IPS-20b (cell line): ENCODE data around the gene PRG2.
A peak's percentile ranks its signal among the peaks of the same experiment; 100 is the strongest.

Source experiments
- H3K27ac ChIP-seq: one replicate; pipeline ENCODE4 v1.5.1; 2013; ENCODE audit warnings: low read length
- H3K27me3 ChIP-seq: 2 replicates; pipeline ENCODE4 v1.6.1; 2013; ENCODE audit warnings: mild to moderate bottlenecking, low read length, inconsistent platforms; ENCODE audit not compliant: insufficient read depth
- H3K36me3 ChIP-seq: 2 replicates; pipeline ENCODE4 v1.6.1; 2013; ENCODE audit warnings: low read depth, mild to moderate bottlenecking, inconsistent platforms, low read length, moderate library complexity; ENCODE audit not compliant: insufficient read depth
- H3K4me1 ChIP-seq: 2 replicates; pipeline ENCODE4 v1.6.1; 2013; ENCODE audit warnings: mild to moderate bottlenecking, control low read depth, inconsistent platforms, low read length, moderate library complexity; ENCODE audit not compliant: insufficient read depth
- H3K4me3 ChIP-seq: 2 replicates; pipeline ENCODE4 v1.5.1; 2013; ENCODE audit warnings: mild to moderate bottlenecking, low read length, inconsistent platforms
- H3K9ac ChIP-seq: 2 replicates; pipeline ENCODE4 v1.6.1; 2013; ENCODE audit warnings: low read depth, mild to moderate bottlenecking, inconsistent platforms, low read length, moderate library complexity
- H3K9me3 ChIP-seq: 2 replicates; pipeline ENCODE4 v1.6.1; 2013; ENCODE audit warnings: mild to moderate bottlenecking, low read depth, low read length, inconsistent platforms; ENCODE audit not compliant: insufficient read depth

PRG2 gene

GRCh38 chr11:57359396-57359795, 31.1 kb downstream of the PRG2 start:
- Histone ChIP-seq H3K9ac (no peak overlapping the region), H3K4me1 (peaks cover 5% of the 10 kb centered on the region; the same call in 1 of the 2 replicates), H3K9me3 (no peaks in the 10 kb centered on the region), H3K4me3 (no peak overlapping the region), H3K27me3 (no peaks in the 10 kb centered on the region), H3K36me3 (no peaks in the 10 kb centered on the region), H3K27ac (no peak overlapping the region)

- Histone ChIP-seq H3K27me3 (no peaks in the 10 kb centered on the region), H3K4me1 (peaks cover 5% of the 10 kb centered on the region; the same call in 1 of the 2 replicates), H3K36me3 (no peaks in the 10 kb centered on the region), H3K4me3 (no peak overlapping the region), H3K27ac (no peak overlapping the region), H3K9me3 (no peaks in the 10 kb centered on the region), H3K9ac (no peak overlapping the region)
These were observed 31.5 kb downstream of the PRG2 start for GRCh38 chr11:57358991-57359390.

GRCh38 chr11:57358543-57358961, 31.9 kb downstream of the PRG2 start:
- H3K27ac ChIP-seq, result no peak overlapping the region
- H3K9ac ChIP-seq, result no peak overlapping the region
- H3K4me1 ChIP-seq, result peaks cover 5% of the 10 kb centered on the region; the same call in 1 of the 2 replicates
- H3K9me3 ChIP-seq, result no peaks in the 10 kb centered on the region
- no peak overlapping the region for H3K4me3 ChIP-seq
- H3K27me3 ChIP-seq, result no peaks in the 10 kb centered on the region
- no peaks in the 10 kb centered on the region for H3K36me3 ChIP-seq

DNA sequence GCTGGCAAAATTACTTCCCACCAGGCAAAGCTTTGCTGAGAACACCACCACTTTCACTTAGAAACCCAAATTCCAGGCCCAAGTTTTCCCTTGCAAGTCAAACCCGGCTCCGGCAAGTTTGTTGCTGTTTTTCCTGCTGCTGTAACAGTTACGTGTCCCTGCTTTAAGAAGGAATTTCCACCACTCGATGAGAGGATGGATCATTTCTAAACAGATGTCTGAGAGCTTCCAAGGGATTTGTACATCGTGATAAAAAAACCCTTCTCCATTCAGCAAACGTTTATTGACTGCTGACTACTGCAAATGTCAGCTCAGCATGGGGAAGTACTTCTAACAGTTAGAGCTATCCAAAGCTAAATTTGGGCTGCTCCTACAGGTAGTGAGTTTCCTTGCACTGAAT, 32.6 kb downstream of the PRG2 start:
- Histone ChIP-seq H3K9me3 (no peaks in the 10 kb centered on the region), H3K9ac (no peak overlapping the region)

GRCh38 chr11:57357310-57357709, 33.1 kb downstream of the PRG2 start:
- H3K9me3 ChIP-seq, result no peaks in the 10 kb centered on the region
- H3K27me3 ChIP-seq, result no peaks in the 10 kb centered on the region
- H3K4me1 ChIP-seq, result peaks cover 10% of the 10 kb centered on the region; the same call in 1 of the 2 replicates
- H3K9ac ChIP-seq, result no peak overlapping the region
- H3K27ac ChIP-seq, result no peak overlapping the region
- no peak overlapping the region for H3K4me3 ChIP-seq
- H3K36me3 ChIP-seq, result no peaks in the 10 kb centered on the region

More for the DNA sequence above, 32.6 kb downstream of the PRG2 start:
- Histone ChIP-seq H3K27ac (no peak overlapping the region), H3K4me3 (no peak overlapping the region), H3K36me3 (no peaks in the 10 kb centered on the region), H3K27me3 (no peaks in the 10 kb centered on the region), H3K4me1 (peaks cover 10% of the 10 kb centered on the region; the same call in 1 of the 2 replicates)

GRCh38 chr11:57356268-57356667, 34.2 kb downstream of the PRG2 start:
- peaks cover 10% of the 10 kb centered on the region; the same call in 1 of the 2 replicates for H3K4me1 ChIP-seq
- no peaks in the 10 kb centered on the region for H3K36me3 ChIP-seq
- H3K4me3 ChIP-seq, result no peak overlapping the region
- H3K9me3 ChIP-seq, result peaks cover 4% of the 10 kb centered on the region; the same call in 1 of the 2 replicates
- no peaks in the 10 kb centered on the region for H3K27me3 ChIP-seq
- no peak overlapping the region for H3K27ac ChIP-seq
- H3K9ac ChIP-seq, result no peak overlapping the region

GRCh38 chr11:57354699-57355098, 35.8 kb downstream of the PRG2 start:
- H3K36me3 ChIP-seq, result no peaks in the 10 kb centered on the region
- no peak overlapping the region for H3K27ac ChIP-seq
- peaks cover 6% of the 10 kb centered on the region; the same call in 1 of the 2 replicates for H3K9me3 ChIP-seq
- H3K27me3 ChIP-seq, result no peaks in the 10 kb centered on the region
- H3K4me3 ChIP-seq, result no peak overlapping the region
- no peak overlapping the region for H3K9ac ChIP-seq
- H3K4me1 ChIP-seq, result peaks cover 10% of the 10 kb centered on the region; the same call in 1 of the 2 replicates

DNA sequence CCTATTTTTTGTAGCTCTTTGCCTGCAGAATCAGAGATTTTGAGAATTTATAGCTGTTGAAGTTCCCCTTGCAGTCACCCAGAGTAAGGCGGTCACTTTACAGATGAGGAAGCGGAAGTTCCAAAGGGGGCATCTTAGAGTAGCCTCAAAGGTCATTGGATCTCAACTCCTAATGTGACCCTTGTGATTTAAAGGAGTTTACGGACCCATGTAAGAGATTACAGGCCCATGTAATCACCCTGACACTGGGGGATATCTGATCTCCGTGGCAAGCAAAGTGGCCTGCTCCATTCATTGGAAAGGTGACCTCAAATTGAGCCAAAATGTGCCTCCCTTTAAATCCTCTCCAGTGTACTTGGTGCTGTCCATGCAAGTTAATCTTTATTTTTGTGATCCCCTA, 36.6 kb downstream of the PRG2 start:
- Histone ChIP-seq H3K4me3 (no peak overlapping the region), H3K9ac (no peak overlapping the region), H3K9me3 (peaks cover 6% of the 10 kb centered on the region; the same call in 1 of the 2 replicates), H3K27me3 (no peaks in the 10 kb centered on the region), H3K27ac (no peak overlapping the region), H3K4me1 (peaks cover 7% of the 10 kb centered on the region; the same call in 1 of the 2 replicates), H3K36me3 (no peaks in the 10 kb centered on the region)

GRCh38 chr11:57353446-57353845, 37.0 kb downstream of the PRG2 start:
- peaks cover 5% of the 10 kb centered on the region; the same call in 1 of the 2 replicates for H3K4me1 ChIP-seq
- H3K4me3 ChIP-seq, result no peak overlapping the region
- no peak overlapping the region for H3K27ac ChIP-seq

DNA sequence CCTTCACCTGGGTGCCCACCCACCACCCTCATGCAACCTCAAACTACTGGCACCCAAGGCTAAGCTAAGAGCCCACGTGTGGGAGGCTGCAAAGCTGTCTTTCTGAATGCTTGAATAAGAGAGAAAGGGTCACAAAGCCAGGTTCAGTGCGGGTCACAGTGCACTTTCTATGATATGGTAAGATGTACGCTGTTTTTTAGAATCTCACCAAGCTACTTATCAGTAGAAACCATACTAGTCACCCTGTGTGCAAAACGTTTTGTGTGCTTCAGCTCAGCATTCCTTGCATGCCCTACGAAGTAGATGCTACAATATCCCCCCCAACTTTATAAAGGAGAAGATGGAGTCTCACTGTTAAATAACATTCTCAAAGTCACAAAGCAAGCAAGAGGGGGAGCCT, 37.4 kb downstream of the PRG2 start:
- no peaks in the 10 kb centered on the region for H3K27me3 ChIP-seq
- peaks cover 6% of the 10 kb centered on the region; the same call in 1 of the 2 replicates for H3K9me3 ChIP-seq
- no peak overlapping the region for H3K27ac ChIP-seq
- no peak overlapping the region for H3K4me3 ChIP-seq
- peaks cover 5% of the 10 kb centered on the region; the same call in 1 of the 2 replicates for H3K4me1 ChIP-seq
- no peaks in the 10 kb centered on the region for H3K36me3 ChIP-seq
- no peak overlapping the region for H3K9ac ChIP-seq

More at GRCh38 chr11:57353446-57353845, 37.0 kb downstream of the PRG2 start:
- H3K9ac ChIP-seq, result no peak overlapping the region
- no peaks in the 10 kb centered on the region for H3K36me3 ChIP-seq
- peaks cover 6% of the 10 kb centered on the region; the same call in 1 of the 2 replicates for H3K9me3 ChIP-seq
- H3K27me3 ChIP-seq, result no peaks in the 10 kb centered on the region

DNA sequence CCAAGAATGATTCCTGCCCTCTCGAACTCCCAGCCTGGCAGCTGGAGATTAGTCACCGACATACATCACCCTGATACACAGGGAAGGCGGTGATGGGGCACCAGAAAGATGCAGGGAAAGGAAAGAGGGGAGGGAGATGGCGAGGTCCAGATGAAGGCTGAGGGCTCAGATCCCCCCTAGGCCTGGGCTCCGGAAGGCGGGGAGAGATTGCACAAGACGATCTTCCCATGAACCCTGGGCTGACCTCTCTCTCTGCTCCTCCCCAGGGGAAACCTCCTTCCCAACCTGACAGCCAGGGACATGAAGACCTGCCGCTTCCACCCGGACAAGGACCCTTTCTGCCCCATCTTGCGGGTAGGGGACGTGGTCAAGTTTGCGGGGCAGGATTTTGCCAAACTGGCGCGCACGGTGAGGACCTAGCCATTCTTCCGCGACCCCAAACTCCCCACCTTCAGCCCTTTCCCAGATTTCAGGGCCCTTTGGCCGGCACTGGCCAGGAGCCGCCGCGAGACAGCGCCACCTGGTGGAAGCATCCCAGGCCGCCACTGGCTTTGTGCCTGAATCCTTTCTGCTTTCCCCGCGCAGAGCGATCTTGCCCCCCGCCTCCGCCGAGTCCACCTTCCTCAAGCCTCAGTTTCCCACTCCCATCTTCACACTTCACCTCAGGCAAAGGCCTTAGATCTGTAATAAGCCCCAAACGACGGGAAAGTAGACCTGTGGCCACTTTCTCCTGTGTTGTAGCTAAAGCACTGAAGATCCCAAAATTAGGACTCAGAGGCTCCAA, 40.8 kb downstream of the PRG2 start:
- peaks cover 6% of the 10 kb centered on the region; the same call in 1 of the 2 replicates for H3K9me3 ChIP-seq
- peak overlapping the region; percentile 68; the same call in 1 of the 2 replicates for H3K9ac ChIP-seq
- H3K27ac ChIP-seq, result no peak overlapping the region
- H3K36me3 ChIP-seq, result no peaks in the 10 kb centered on the region
- 0 out of 2 replicates have a peak, but pooled peaks cover 16% of the 10 kb centered on the region for H3K27me3 ChIP-seq
- peak overlapping the region; percentile 71 for H3K4me3 ChIP-seq
- peaks cover 5% of the 10 kb centered on the region; the same call in 1 of the 2 replicates for H3K4me1 ChIP-seq
